PC-9 (cell line): ENCODE results near the gene TMEM250. TPM values are rescaled to one million over a fixed set of nuclear protein-coding genes. Genes with fewer than 3 reads are reported as not detected.
"Not testable (repeated sequence)": the region's sequence is repeated elsewhere in the genome, so short reads cannot be mapped to it uniquely, and the experiment has no call there.

ENCODE experiments used
- BruUV-seq: library from RNA; stranded (reverse); fragments of 400-500 nt; replicated peaks from 2 replicates; lab custom pipeline; 2021; lab: Mats Ljungman, UMichigan
- CTCF ChIA-PET: fragments of 300-600 bp; sonication (Branson Sonifier 250); formaldehyde crosslinking; loops from one replicate; lab custom pipeline; 2022; ENCODE audit warnings: antibody characterized with exemption; lab: Charles Lee
- POLR2A ChIA-PET: fragments of 300-600 bp; sonication (Branson Sonifier 250); formaldehyde crosslinking; loops from one replicate; lab custom pipeline; 2022; ENCODE audit warnings: antibody characterized with exemption; ENCODE audit not compliant: unreplicated experiment; lab: Charles Lee
- DNase-seq, 2 experiments: peaks; one replicate each; pipeline versions ENCODE4 v3.0.0 to v3.0.0-alpha.2; 2015 to 2022; ENCODE audit warnings: mixed read lengths in 1 of 2
- H2AFZ ChIP-seq: fragments of 200-600 bp; sonication (generic); 2 replicates; pipeline ENCODE4 v1.8.1; 2017; ENCODE audit warnings: antibody characterized with exemption
- H3F3A ChIP-seq: fragments of 200-600 bp; sonication (generic); 2 replicates; pipeline ENCODE4 v1.8.1; 2017; ENCODE audit warnings: antibody characterized with exemption, mild to moderate bottlenecking, low read depth; ENCODE audit not compliant: insufficient read depth
- H3K27ac ChIP-seq: fragments of 200-600 bp; sonication (generic); 2 replicates; pipeline ENCODE4 v1.6.1; 2016; ENCODE audit warnings: mixed run types
- H3K27me3 ChIP-seq: fragments of 200-600 bp; sonication (generic); 2 replicates; pipeline ENCODE4 v1.6.1; 2016; ENCODE audit warnings: low read depth, mixed run types; ENCODE audit not compliant: insufficient read depth
- H3K36me3 ChIP-seq: fragments of 200-600 bp; sonication (generic); 2 replicates; pipeline ENCODE4 v1.6.1; 2016; ENCODE audit warnings: low read depth, mixed run types
- H3K4me1 ChIP-seq: fragments of 200-600 bp; sonication (generic); replicated peaks from 2 replicates; pipeline ENCODE4 v1.6.1; 2016; ENCODE audit warnings: mixed run types; ENCODE audit not compliant: insufficient read depth
- H3K4me2 ChIP-seq: fragments of 200-600 bp; sonication (generic); 2 replicates; pipeline ENCODE4 v1.6.1; 2017; ENCODE audit warnings: mixed run types
- H3K4me3 ChIP-seq: fragments of 200-600 bp; sonication (generic); 2 replicates; pipeline ENCODE4 v1.6.1; 2016; ENCODE audit warnings: mixed run types
- H3K79me2 ChIP-seq: fragments of 200-600 bp; sonication (generic); 2 replicates; pipeline ENCODE4 v1.6.1; 2017; ENCODE audit warnings: low read depth, mixed run types
- H3K9me2 ChIP-seq: fragments of 200-600 bp; sonication (generic); 2 replicates; pipeline ENCODE4 v1.8.1; 2017; ENCODE audit warnings: mild to moderate bottlenecking; ENCODE audit not compliant: insufficient read depth
- H3K9me3 ChIP-seq: fragments of 200-600 bp; sonication (generic); 2 replicates; pipeline ENCODE4 v1.8.1; 2016; ENCODE audit warnings: low read depth; ENCODE audit not compliant: insufficient read depth
- H4K20me1 ChIP-seq: fragments of 200-600 bp; sonication (generic); 2 replicates; pipeline ENCODE4 v1.8.1; 2017; ENCODE audit not compliant: insufficient read depth
- CTCF ChIP-seq: fragments of 200-600 bp; sonication (generic); conservative IDR thresholded peaks from 2 replicates; pipeline ENCODE4 v1.6.1; 2017; ENCODE audit warnings: mixed run types, antibody characterized with exemption, mild to moderate bottlenecking, moderate library complexity
- EZH2 ChIP-seq: fragments of 200-600 bp; sonication (generic); IDR thresholded peaks from 2 replicates; pipeline ENCODE4 v1.8.0; 2017; ENCODE audit warnings: antibody characterized with exemption, low read depth
- intact Hi-C: fragments of 100-400 bp; cut with micrococcal nuclease; formaldehyde crosslinking; loops from one replicate; pipeline ENCODE4 v1.10.0; 2022; ENCODE audit not compliant: unreplicated experiment
- total RNA-seq: library from RNA; stranded (reverse); gene quantifications from 2 replicates; pipeline ENCODE4 v1.2.3, GENCODE V29; 2021

TMEM250 gene
- total RNA-seq, 1 experiment from 2014 or later: 73.8 TPM

DNA sequence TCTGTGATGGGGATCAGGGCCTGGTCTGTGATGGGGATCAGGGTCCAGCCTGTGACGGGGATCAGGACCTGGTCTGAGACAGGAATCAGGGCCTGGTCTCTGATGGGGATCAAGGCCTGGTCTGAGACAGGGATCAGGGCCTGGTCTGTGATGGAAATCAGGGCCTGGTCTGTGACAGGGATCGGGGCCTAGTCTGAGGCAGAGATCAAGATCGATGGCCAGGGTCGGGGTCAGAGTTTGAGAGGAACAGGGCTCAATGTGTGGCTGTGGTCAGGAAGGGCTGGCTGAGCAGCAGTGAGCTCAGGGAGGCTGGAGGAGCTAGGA is 33.8 kb upstream of the TMEM250 start:
- CTCF ChIA-PET: no interaction called here
- peak in 1 of 2 experiments; percentile 17 for DNase-seq
- Histone ChIP-seq H3F3A (no peaks in the 10 kb centered on the region), H2AFZ (no peak overlapping the region), H3K9me2 (no peaks in the 10 kb centered on the region), H3K4me2 (no peak overlapping the region), H4K20me1 (no peaks in the 10 kb centered on the region), H3K9me3 (no peaks in the 10 kb centered on the region), H3K27ac (no peak overlapping the region), H3K27me3 (peaks cover 51% of the 10 kb centered on the region), H3K36me3 (no peaks in the 10 kb centered on the region), H3K79me2 (no peaks in the 10 kb centered on the region), H3K4me1 (no peaks in the 10 kb centered on the region), H3K4me3 (no peak overlapping the region)
- no TSS peak for BruUV-seq
- TF ChIP-seq CTCF (no peak), EZH2 (no peak)
- intact Hi-C loops: no loop called here
- POLR2A ChIA-PET: no interaction called here

DNA sequence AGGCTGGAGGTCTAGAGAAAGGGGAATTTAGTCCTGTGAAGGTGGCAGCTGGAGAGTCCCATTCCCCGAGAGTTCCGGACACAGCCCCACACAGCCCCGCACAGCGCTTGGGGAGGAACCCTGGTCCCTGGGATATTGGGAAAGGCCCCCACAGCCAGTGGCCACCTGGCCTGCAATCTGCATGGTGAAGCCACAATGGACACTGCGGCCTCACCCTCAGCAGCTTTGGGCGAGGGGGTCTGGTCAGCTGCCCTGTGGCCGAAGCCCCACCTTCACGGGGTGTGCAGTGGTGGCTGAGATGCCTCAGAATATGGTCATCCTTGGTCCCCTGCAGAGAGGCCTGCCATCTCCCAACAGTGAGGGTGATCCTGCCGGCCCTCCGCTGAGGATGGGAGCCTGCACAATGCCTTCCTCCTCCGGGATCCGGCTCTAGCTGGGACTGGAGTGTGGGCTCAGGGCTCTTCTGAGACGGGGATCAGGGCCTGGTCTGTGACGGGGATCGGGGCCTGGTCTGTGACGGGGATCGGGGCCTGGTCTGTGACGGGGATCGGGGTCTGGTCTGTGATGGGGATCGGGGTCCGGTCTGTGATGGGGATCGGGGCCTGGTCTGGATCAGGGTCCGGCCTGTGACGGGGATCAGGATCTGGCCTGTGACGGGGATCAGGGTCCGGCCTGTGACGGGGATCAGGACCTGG is 33.3 kb upstream of the TMEM250 start:
- Histone ChIP-seq H3K79me2 (no peaks in the 10 kb centered on the region), H3K36me3 (no peaks in the 10 kb centered on the region), H4K20me1 (no peaks in the 10 kb centered on the region), H3K9me2 (no peaks in the 10 kb centered on the region), H2AFZ (no peak overlapping the region), H3K4me2 (no peak overlapping the region), H3K9me3 (no peaks in the 10 kb centered on the region), H3K27me3 (peaks cover 51% of the 10 kb centered on the region), H3K4me1 (no peaks in the 10 kb centered on the region), H3F3A (no peaks in the 10 kb centered on the region), H3K4me3 (no peak overlapping the region), H3K27ac (no peak overlapping the region)
- no TSS peak for BruUV-seq
- CTCF ChIA-PET: no interaction called here
- peak in 1 of 2 experiments; percentile 10 for DNase-seq
- intact Hi-C loops: no loop called here
- no peak for TF ChIP-seq EZH2
- TF ChIP-seq CTCF: no peak
- POLR2A ChIA-PET: no interaction called here

DNA sequence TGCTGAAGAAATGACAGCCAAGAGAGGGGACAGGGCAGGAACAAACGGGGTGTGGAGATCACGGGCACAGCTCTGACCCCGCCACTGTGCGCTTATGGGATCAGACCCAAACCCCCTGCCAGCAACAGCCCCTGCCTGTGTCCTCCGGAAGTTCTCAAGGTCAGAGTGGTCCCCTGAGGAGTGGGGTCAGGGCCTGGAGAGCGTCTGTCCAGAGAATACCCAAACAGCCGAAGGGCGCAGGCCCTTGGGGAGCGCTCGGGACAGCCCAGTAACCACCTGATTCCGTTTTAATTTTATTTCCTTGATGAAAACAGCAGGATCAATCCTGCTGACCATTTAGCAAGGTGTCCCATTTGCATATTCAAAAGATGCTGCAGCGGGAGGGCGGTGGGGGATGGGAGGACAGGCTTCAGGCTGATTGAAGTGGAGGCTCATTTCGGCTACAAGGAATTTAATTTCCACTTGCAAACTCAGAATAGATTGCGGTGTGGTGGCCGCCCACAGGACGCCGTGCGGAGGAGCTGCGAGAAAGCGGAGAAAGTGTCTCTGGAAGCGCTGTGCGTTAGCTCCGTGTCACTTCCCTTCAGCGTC is 32.6 kb upstream of the TMEM250 start:
- no peaks in the 10 kb centered on the region for H3F3A ChIP-seq
- H2AFZ ChIP-seq: no peak overlapping the region
- no peak overlapping the region for H3K4me2 ChIP-seq
- no peaks in the 10 kb centered on the region for H3K4me1 ChIP-seq
- ChIA-PET CTCF (no interaction called here), POLR2A (no interaction called here)
- BruUV-seq: no TSS peak
- DNase-seq: peak in 1 of 2 experiments; percentile 12
- H3K36me3 ChIP-seq: no peaks in the 10 kb centered on the region
- H3K9me3 ChIP-seq: no peaks in the 10 kb centered on the region
- no peak overlapping the region for H3K4me3 ChIP-seq
- H4K20me1 ChIP-seq: no peaks in the 10 kb centered on the region
- intact Hi-C loops: no loop called here
- no peak overlapping the region for H3K27ac ChIP-seq
- H3K9me2 ChIP-seq: no peaks in the 10 kb centered on the region
- H3K27me3 ChIP-seq: peaks cover 51% of the 10 kb centered on the region
- TF ChIP-seq EZH2: no peak
- TF ChIP-seq CTCF: no peak
- H3K79me2 ChIP-seq: no peaks in the 10 kb centered on the region

DNA sequence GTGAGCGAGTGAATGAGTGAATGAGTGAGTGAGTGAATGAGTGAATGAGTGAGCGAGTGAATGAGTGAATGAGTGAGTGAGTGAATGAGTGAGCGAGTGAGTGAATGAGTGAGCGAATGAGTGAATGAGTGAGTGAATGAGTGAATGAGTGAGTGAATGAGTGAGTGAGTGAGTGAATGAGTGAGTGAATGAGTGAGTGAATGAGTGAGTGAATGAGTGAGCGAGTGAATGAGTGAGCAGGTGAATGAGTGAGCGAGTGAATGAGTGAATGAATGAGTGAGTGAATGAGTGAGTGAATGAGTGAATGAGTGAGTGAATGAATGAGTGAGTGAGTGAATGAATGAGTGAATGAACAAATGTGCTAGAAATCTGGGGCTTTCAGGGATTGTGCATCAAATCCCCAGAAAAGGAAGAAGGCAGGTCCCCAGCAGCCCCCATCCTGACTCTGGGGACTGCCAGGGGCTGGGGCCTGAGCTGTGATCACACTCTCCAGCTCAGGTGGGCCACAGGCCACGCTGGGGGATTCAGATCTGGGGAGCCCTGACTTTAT is 32.1 kb upstream of the TMEM250 start:
- H3K79me2 ChIP-seq, intact Hi-C loops, H3K9me3 ChIP-seq, H3K4me2 ChIP-seq, H3K4me3 ChIP-seq, H2AFZ ChIP-seq, H3F3A ChIP-seq, H3K4me1 ChIP-seq, DNase-seq, BruUV-seq, H3K9me2 ChIP-seq, H3K36me3 ChIP-seq, H4K20me1 ChIP-seq, H3K27ac ChIP-seq, CTCF ChIA-PET, POLR2A ChIA-PET: not testable (repeated sequence)
- peaks cover 51% of the 10 kb centered on the region for H3K27me3 ChIP-seq
